ENCODE data around the gene FAT1. TPM values are rescaled to one million over a fixed set of nuclear protein-coding genes. Genes with fewer than 3 reads are reported as not detected.
A peak's percentile ranks its signal among the peaks of the same experiment; 100 is the strongest.
"Not testable (repeated sequence)": the region's sequence is repeated elsewhere in the genome, so short reads cannot be mapped to it uniquely, and the experiment has no call there.

FAT1 gene
- total RNA-seq, 1 donor from 2014 or later, result 86.4 TPM

DNA sequence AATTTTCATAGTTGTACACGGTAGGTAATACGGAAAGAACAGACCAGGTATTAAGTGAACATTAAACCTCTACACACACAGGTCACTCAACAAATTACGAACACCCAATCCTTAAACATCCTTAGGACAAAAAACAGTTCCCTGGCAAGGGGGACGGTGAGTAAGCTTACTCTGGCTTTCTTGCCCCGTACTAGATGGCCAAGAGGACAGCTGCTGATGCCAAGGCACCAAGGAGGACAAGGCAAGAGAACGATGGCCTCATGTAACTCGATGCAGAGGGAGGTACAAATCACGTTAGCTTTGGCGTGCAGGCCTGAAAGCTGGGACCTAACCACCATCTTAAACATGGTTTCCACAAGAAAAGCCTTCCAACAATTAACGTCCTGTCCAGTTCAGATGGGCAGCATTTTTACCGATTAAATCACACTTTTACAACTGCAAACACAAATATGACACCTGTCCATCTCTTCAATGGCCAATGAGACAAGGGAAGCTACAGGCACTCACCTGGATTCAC, 23.7 kb downstream of the FAT1 start:
- no peak for ATAC-seq

DNA sequence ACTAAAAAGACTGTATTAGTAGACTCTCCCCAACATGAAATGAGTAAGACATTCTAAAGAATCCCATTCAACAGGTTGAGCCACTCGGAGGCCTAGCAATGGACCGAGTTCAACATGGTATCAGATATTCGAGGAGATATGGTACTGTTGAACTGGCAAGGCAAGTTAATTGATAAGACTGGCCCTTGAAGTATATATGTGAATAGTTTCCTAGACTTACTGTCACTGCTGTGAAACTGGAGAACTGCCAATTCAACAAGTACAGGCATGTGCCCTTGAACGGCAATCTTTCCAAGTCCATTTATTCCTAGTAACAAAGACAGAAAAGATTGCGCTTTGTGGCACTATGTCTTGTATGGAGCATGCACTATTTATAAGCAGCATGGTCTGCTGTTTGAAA, 24.4 kb downstream of the FAT1 start:
- ATAC-seq, result peak; percentile 55

DNA sequence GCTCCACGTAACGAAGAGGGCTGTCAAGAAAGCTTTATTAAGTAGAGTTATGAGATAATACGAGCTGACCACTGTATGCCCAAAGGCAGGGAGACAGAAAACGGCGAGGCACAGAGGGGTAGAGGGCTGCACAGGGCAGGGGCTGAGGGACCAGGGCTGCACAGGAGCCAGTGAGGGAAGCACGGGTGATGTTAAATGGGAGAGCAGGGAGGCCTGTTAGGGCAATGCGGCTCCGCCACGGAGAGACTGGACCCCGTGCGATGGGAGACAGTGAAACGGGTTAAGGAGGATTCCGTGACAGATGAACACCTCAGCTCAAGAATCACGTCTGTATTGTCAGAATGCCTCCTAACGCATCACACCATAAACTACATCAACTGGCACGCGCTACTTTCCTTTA, 25.1 kb downstream of the FAT1 start:
- ATAC-seq, result no peak

DNA sequence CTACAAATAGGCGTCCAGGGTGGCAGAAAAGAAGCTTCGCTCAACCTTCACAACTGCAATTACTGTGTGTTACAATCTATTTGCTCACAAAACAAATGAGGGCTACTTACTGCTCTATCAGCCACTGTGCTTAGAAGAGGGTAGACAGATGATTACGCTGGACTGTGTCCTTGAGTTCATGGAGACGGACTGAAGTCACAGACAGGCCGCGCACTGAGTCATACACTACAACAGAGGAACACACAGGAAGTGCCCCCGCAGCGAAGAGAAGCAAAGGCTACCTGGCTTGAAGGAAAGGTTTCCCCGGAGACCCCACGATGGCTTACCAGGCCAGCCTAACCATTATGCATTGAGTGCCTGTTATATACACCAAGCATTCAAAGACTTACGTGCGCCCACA, 25.6 kb downstream of the FAT1 start:
- ATAC-seq, result no peak

DNA sequence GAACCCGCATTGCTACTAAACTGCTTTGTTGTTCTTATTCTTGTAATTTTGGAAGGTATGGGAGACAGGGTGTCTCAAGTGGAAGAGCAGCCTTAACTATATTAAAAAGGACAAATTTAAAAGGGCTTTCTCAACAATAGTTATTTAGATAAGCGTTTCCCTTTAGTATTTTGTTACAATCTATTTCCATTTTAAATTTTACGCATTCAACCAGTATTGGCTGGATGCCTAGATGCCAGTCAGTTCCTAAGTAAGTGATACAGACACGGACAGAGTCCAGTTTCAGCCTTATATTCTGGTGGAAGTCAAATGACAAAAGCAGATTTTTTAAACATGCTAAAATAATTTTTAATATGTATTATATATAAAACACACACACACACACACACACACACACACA, 28.3 kb downstream of the FAT1 start:
- ATAC-seq, result no peak

DNA sequence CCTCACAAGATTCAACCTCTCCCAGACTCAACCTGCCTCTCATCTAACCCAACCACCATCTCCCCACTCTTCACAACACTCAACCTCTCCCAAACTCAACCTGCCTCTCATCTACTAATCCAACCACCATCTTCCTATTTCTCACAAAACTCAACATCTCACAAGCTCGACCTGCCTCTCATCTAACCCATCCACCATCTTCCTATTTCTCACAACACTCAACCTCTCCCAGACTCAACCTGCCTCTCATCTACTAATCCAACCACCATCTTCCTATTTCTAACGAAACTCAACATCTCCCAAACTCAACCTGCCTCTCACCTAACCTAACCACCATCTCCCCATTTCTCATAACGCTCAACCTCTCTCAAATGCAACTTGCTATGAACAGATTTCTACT, 29.8 kb downstream of the FAT1 start:
- peak; percentile 41 for ATAC-seq

DNA sequence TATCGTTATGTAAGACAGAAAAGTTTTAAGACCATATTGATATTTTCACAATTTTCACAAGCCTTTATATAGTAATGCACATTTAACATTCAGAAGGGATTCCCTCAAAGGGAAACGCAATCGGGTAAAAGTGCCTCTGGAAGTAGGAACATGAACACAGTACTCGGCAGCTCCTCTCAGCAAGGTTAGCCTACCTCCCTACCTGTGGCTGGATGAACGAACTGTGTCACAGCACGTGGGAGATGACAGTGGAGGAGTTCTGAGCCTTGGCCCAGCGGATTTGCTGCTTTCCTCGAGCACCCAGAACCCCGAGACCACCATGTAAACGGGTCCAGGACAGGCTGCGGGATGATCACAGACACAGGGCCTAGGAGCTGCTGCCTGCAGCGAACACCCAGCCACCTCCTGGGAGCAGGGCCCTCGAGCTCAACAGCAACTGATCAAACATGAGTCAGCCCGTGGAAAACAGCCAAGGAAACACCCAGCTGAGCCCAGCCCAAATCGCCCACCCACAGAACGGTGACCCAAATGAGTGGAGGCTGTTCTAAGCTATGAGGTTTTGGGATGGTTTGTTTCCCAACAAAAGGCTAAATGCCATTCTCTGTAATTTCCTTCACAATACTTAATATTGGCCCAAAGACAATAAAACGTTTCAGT, 30.4 kb downstream of the FAT1 start:
- ATAC-seq, result peak; percentile 83

DNA sequence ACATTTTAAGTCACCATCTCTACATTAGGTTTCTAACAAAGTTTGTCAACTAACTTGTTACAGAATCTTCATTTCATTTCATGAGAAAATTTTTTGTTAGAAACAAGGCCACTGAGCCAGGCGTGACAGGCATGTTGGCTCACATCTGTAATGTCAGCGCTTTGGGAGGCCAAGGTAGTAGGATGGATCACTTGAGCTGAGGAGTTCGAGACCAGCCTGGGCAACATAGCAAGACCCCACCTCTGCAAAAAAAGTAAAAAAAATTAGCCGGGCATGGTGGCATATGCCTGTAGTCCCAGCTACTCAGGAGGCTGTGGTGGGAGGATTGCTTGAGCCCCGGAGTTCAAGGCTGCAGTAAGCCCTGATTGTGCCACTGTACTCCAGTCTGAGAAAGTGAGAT, 32.3 kb downstream of the FAT1 start:
- no peak for ATAC-seq

DNA sequence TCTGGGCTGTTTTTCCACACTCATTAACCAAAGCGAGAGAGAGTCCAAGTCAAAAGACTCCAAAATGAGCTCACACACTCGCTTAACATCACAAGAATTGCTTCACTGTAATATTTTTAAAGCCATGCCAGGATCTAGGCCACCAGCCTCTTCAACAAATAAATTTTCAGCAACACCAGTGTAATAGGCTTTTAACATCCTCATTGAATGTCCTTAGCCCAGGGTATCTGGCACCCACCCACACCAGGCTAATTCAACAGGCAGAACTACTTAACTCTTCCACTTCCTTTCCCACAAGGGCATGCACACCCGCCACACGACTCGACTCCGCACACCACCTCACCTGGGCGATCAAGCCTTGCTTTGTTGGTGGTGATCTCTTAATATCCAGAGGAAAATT, 34.2 kb downstream of the FAT1 start:
- ATAC-seq, result no peak

DNA sequence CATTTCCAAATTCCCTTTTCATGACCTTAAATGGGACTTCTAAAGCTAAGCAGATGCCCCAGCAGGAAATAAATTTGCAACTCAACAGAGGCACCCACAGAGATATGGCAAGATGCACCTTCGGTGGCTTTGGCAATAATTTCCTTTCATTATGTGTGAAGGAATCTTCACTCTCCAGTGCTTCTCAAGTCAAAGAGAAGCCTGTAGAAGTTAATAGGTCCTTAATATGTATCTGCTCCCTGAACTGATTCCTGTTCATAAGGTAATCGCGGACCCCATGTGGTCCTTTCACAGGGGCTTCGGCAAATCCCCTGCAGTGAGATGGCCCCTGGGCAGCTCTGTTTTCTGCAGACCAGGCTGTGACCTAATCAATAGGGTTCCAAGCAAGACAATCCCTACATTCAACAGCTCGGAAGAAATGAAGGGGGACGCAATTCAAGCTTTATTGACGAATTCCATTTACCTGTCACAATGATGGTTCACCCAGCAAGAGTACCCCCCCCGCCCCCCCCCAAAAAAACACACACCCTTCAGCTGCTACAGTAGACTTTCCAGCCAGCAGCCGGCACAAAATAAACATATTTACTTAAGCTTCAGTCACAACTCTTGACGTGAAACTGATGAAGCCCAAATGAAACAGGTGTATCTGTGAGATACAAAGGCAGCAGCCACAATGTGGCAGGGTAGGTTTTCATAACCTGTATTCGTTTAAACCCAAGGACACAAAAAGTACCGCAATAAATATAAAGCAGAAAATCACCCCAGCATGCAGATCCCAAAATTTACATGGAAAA, 35.3 kb downstream of the FAT1 start:
- no peak for ATAC-seq

DNA sequence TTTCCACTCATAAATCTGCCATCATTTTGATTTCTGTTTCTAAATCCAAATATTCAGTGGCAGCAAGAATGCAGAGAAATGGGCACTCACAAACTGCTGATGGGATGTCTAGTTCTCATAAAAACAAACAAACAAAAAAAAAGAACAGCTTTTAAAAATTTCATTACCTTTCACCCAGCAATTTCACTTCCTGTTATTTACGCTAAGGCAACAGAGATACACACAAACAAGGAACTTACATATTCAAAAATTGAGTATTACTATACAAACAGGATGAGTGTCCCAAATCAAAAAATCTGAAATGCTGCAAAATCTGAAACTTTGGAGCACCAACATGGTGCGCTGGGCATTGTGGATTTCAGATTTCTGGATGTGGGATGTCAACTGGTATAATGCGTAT, 36.4 kb downstream of the FAT1 start:
- ATAC-seq, result no peak

DNA sequence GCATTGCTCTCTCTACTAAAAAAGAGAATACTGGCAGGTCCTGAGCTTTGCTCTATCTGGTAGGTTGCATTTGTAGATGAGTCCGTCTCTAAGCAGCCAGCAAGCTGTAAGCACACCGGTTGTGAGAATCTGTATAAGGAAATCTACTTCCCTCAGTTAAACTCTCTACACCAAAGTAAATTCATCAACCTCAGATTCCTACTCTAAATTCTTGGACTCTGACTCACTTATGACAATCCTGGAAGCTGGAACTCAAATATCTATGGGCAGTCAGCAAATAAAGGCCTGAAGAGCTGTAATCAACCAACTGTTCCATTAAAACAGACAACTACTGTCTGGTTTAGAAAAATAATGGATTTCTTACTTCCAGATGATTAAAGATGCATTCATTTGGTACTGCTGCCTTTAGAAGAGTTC, 37.9 kb downstream of the FAT1 start:
- ATAC-seq, result peak; percentile 43

DNA sequence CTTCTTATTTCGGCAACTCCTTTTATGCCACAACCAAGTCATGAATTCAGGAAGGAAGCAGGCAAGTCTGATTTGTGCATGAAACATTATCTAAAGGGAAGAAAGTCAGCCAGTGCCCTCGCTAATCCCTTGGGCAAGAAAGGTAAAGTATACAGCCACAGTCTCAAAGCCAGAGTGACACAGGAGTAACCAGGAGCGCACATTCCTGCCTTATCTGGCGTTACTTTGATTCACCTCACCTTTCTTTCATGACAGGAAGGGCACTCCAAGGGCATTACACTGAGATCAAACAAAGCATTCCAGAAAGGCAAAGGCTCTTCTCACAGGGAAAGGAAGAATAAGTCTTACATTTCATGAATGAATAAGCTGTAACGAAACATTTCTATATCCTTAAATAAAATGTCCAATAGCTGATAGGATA, 38.8 kb downstream of the FAT1 start:
- no peak for ATAC-seq

DNA sequence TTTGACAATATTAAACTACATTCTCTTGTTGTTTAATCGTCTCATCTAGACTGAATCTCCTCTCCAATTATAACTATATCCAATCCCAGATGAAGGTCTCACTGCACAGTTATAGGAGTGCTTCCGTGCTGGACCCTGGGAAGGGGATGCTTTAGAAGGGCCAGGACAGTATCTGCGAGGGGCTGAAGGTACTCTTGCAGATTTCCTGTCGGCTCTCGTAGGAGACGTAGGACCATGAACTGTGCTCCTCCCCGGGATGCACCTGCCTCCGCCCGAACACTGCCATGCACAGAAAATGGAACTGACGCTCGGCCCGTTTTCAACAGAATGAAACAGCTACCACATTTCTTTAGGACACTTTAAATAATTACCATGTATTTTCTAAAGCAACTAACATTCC, 39.4 kb downstream of the FAT1 start:
- ATAC-seq, result no peak

DNA sequence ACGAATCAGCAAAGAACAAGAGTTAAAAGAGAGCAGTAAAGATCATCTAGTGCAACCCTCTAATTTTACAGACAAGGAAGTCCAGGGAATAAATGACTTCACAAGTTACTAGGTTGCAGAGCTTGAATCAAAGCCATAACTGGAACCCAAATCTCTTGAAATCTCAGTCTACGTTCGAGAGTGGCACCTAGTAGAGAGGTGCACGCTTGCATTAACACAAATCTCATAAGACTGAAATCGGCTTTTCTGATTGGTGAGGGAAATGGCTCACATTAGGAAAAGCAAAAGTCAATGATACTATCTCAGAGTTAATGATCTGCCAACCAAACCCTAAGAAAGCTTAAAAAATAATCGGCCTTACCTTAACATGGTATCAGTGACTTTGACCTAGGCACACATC, 43.0 kb downstream of the FAT1 start:
- ATAC-seq, result no peak

DNA sequence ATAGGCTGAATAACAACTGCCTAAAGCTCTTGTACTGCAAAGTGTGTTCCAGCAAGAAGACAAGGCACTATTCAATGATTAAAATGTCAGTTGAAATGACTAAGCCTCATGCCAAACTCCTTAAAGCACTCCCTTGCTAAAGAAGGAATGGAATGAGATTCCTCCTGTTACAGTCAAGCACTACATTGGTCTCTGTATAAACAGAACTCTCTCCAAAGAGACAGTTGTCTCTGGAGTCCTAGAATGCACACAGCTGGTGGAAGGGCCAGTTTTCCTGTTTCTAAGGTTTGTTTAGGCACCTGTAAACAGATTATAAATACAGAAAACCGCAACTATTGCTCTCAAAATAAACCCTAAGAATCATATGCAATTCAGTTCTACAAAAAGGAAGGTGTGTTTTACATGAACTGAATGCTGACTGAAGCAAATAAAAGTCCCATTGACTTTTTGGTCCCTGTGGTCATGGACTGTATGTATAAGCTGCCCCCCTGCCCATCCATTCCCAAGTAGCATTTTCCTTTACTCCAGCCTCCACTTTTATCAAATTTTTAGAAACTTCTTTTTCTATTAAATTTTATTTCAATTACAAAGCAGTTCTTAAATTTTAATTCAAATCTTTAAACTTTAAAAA, 47.0 kb downstream of the FAT1 start:
- peak; percentile 74 for ATAC-seq

DNA sequence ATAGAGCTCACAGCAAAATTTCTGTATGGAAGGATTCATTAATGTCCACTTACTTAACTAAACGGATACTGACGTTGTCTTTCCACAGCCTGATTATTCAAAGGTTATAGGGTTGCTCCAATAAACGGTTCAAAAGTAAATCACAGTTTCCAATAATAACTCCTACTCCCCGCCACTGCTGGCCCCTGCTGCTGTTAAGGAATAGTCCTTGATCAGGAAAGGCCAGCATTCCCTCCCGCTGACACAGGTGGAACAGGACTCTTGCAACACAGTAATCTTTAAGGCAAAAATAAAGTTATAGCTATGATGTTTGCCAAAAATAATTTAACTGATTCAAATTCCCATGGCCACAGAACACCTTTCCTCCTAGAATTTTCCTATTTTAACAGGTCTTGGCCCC, 53.9 kb downstream of the FAT1 start:
- no peak for ATAC-seq

DNA sequence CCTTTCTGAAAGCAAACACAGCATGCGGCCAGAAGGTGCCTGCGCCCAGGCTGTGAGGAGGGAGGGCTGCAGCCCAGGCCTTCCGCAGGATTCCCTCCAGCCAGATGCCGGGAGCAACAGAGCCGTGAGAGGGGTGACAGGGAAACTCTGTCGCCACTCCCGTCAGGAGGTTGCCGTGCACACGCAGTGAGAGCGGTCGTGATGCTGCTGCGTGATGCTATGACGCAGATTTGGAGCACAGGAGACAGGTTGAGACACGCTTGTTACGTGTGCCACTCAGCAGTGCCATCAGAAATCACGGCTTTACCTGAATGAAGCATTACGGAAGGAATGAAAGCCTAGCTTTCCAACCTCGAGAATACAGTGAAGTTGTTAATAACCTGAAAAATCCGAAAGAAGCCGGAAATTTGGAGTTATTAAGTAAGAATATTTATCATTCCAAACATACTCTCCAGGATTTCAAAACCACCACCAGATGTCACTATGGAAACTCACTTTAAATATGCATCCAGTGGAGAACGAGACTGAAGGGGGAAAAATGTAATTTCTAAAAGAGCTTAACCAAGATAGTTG, 54.4 kb downstream of the FAT1 start:
- ATAC-seq, result peak; percentile 44

DNA sequence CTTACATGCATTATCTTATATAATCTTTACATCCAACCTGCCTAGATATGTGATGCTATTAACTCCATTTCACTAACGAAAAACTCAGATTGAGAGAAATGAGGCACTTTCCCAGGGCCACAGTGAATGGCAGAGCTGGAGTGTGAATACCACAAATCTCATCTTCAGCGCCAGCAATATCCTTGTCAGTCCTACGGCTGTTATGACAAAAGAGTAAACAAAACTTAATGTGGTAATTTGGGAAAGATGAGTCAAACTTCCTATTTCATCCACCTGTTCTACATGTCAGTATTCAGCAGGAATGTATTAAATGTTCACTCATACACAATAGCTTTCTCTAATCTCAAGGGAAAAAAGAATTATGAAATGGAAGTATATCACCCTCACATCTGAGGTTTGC, 56.9 kb downstream of the FAT1 start:
- ATAC-seq, result no peak

DNA sequence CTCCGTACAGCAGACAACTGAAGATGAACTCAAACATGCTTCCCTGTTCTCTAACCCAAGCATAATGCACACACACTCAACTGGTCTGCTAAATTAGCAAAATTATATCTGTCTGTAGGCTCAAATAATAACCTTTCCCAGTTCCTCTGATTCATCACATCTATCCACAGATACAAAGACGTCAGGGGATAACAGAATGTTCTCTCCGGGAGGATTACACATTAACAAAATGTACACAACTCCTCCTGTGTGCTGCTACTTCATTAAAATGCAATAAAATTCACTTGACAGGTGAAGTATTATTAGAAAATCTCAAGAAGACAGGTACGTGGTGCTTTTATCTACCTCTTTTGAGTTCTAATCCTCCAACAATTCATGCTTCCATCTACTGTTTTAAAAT, 57.4 kb downstream of the FAT1 start:
- no peak for ATAC-seq

DNA sequence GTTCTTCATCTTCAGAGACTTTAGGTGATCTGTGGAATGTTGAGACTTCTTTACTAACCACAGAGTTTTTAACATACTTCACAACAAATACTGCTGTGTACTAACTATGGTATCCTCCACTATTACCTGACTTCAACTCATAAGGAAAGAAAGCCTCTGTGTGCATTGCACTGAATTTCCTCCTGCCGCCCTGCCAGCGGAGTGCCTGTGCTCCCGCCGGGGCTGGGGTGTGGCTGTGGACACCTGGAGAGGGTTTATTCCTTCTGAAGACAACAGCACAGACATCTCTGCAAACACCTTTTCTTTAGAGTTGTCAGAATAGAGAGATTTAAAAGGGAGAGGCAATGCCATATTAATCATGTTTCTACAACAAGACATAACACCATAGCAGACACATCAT, 63.3 kb downstream of the FAT1 start:
- ATAC-seq, result no peak

DNA sequence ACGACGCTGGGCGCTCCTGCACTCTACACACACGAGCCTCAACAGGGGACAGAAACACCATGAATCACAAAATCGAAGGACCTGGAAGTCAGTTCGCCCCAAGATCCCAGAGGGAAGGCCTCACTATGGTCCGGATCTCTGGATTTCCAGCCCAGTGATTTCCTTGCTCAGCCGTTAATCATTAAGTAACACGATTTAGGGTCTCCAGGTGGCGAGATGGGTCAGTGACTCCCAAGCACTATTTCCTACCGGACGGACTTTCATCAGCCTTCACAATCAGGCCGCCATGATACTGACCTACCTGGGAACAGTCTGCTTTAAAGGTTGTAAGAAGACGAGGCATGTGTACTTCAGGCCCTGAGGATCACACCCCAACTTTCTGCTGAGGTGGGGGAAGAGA, 63.7 kb downstream of the FAT1 start:
- ATAC-seq, result no peak

DNA sequence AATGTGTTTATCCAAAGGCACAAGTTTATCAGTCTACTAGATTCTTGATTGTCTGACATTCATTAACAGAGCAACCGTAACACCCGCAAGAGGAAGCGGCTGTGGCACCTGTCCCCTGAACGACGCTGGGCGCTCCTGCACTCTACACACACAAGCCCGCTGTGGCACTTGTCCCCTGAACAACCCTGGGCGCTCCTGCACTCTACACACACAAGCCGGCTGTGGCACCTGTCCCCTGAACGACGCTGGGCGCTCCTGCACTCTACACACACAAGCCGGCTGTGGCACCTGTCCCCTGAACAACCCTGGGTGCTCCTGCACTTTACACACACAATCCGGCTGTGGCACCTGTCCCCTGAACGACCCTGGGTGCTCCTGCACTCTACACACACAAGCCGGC, 64.2 kb downstream of the FAT1 start:
- ATAC-seq, result not testable (repeated sequence)
